ENCODE measurements around the gene CNTN1.

CNTN1 gene
- total RNA-seq: 0 reads per million in 3 experiments

- DNase-seq: no peak
These were observed at the start of gene CNTN1 for GRCh38 chr12:40691913-40692764. CNTN1 (plus strand) TSS chr12:40692439.

- no peak for DNase-seq
These were observed 48.7 kb upstream of the CNTN1 start for GRCh38 chr12:40643506-40643905.

- DNase-seq: no peak
These were observed 48.3 kb upstream of the CNTN1 start for GRCh38 chr12:40643976-40644375.

GRCh38 chr12:40644708-40645107 is 47.5 kb upstream of the CNTN1 start:
- no peak for DNase-seq

GRCh38 chr12:40645361-40645760 is 46.9 kb upstream of the CNTN1 start:
- DNase-seq: no peak

- DNase-seq: no peak
These were observed 45.8 kb upstream of the CNTN1 start for GRCh38 chr12:40646456-40646855.

- DNase-seq: no peak
These were observed 45.3 kb upstream of the CNTN1 start for GRCh38 chr12:40646911-40647310.

- no peak for DNase-seq
These were observed 44.6 kb upstream of the CNTN1 start for GRCh38 chr12:40647651-40648050.

- DNase-seq: no peak
These were observed 43.7 kb upstream of the CNTN1 start for GRCh38 chr12:40648519-40648918.

GRCh38 chr12:40650038-40650704 is 42.1 kb upstream of the CNTN1 start:
- DNase-seq: no peak

GRCh38 chr12:40655451-40655850 is 36.8 kb upstream of the CNTN1 start:
- DNase-seq: no peak

- DNase-seq: no peak
These were observed 29.9 kb upstream of the CNTN1 start for GRCh38 chr12:40662366-40662765.

- DNase-seq: no peak
These were observed 28.5 kb upstream of the CNTN1 start for GRCh38 chr12:40663781-40664180.

GRCh38 chr12:40668099-40668529 is 24.1 kb upstream of the CNTN1 start:
- DNase-seq: no peak

GRCh38 chr12:40672741-40673271 is 19.4 kb upstream of the CNTN1 start:
- DNase-seq: no peak

GRCh38 chr12:40681148-40681547 is 11.1 kb upstream of the CNTN1 start:
- no peak for DNase-seq

GRCh38 chr12:40684986-40685385 is 7.3 kb upstream of the CNTN1 start:
- no peak for DNase-seq

- DNase-seq: no peak
These were observed 4.0 kb upstream of the CNTN1 start for GRCh38 chr12:40688085-40688725.

- no peak for DNase-seq
These were observed 2.7 kb upstream of the CNTN1 start for GRCh38 chr12:40689576-40689975.

- DNase-seq: no peak
These were observed 547 bp downstream of the CNTN1 start for GRCh38 chr12:40692765-40693206.

- no peak for DNase-seq
These were observed 1.1 kb downstream of the CNTN1 start for GRCh38 chr12:40693207-40693821.

- DNase-seq: no peak
These were observed 5.5 kb downstream of the CNTN1 start for GRCh38 chr12:40697566-40698259.
